ENCODE measurements around the gene NLE1.
"Not testable (repeated sequence)": the region's sequence is repeated elsewhere in the genome, so short reads cannot be mapped to it uniquely, and the experiment has no call there.

The NLE1 gene

GRCh38 chr17:35099908-35100307 lies 42.2 kb downstream of the NLE1 start:
- CTCF ChIA-PET, result interaction anchor here (1.3 to 1.4 kb wide), 2 partner anchors 10 to 23 kb away, joined by 3 to 5 read pairs; no protein-coding TSS in a partner anchor
- H3K27me3 ChIP-seq (replicated peaks in 2 of 5; ENCODE audit: control insufficient read depth in 4 of 5, insufficient read depth in 5 of 5, low read length in 4 of 5), result no peaks in the 10 kb centered on the region
- no peaks in the 10 kb centered on the region for H3K4me1 ChIP-seq (ENCODE audit: control extremely low read depth in 1 of 4, control insufficient read depth in 4 of 4, insufficient read depth in 4 of 4, low read length in 3 of 4)
- no peak overlapping the region for H3K4me3 ChIP-seq (ENCODE audit: control insufficient read depth in 1 of 7, extremely low read depth in 1 of 7, insufficient read depth in 4 of 7, low read depth in 2 of 7, low read length in 6 of 7)
- no peak overlapping the region for H3K27ac ChIP-seq (ENCODE audit: insufficient read depth in 1 of 2, low read depth in 1 of 2, low read length in 2 of 2, poor library complexity in 1 of 2, severe bottlenecking in 2 of 2)
- DNase-seq, result no peak
- peaks cover 3 to 55% (median 39%) of the 10 kb centered on the region in 4 experiments for H3K36me3 ChIP-seq (ENCODE audit: control insufficient read depth in 4 of 4, insufficient read depth in 4 of 4, low read length in 3 of 4)
- POLR2A ChIA-PET, result no interaction called here
- no peaks in the 10 kb centered on the region for H3K9me3 ChIP-seq (ENCODE audit: control extremely low read depth in 1 of 5, control insufficient read depth in 4 of 5, insufficient read depth in 2 of 5, low read depth in 1 of 5, low read length in 4 of 5)
- WGBS (ENCODE audit: insufficient coverage), result 97% methylated on average over 3 of the region's 3 CpGs

DNA sequence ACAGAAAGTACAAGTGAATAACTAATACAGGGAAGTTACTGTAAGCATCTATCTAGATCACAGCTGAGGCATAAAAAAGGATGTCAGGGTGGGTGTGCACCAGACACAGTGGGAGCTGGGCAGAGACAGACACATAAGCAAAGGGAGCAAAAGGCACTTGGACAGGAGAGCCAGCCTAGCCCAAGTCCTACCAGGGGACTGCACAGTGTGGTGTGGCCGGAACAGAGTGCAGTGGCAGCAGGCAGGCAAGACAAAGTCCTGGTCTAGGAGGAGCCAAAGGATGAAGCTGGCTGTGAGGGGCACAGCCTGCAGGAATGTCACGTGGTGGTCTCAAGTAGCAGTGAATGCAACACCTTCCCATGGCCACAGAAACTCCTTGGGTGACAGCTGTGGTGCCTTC lies 44.3 kb downstream of the NLE1 start:
- ChIA-PET POLR2A (no interaction called here), CTCF (interaction anchor here (0.6 to 1.2 kb wide), 4 partner anchors 8 to 101 kb away, joined by 3 read pairs; no protein-coding TSS in a partner anchor)
- 95% methylated on average over 2 of the region's 2 CpGs for WGBS (ENCODE audit: insufficient coverage)
- Histone ChIP-seq H3K27ac (ENCODE audit: insufficient read depth in 1 of 2, low read depth in 1 of 2, low read length in 2 of 2, poor library complexity in 1 of 2, severe bottlenecking in 2 of 2) (no peak overlapping the region), H3K9me3 (ENCODE audit: control extremely low read depth in 1 of 5, control insufficient read depth in 4 of 5, insufficient read depth in 2 of 5, low read depth in 1 of 5, low read length in 4 of 5) (no peaks in the 10 kb centered on the region), H3K4me1 (ENCODE audit: control extremely low read depth in 1 of 4, control insufficient read depth in 4 of 4, insufficient read depth in 4 of 4, low read length in 3 of 4) (no peaks in the 10 kb centered on the region), H3K27me3 (replicated peaks in 2 of 5; ENCODE audit: control insufficient read depth in 4 of 5, insufficient read depth in 5 of 5, low read length in 4 of 5) (no peaks in the 10 kb centered on the region), H3K4me3 (ENCODE audit: control insufficient read depth in 1 of 7, extremely low read depth in 1 of 7, insufficient read depth in 4 of 7, low read depth in 2 of 7, low read length in 6 of 7) (no peak overlapping the region), H3K36me3 (ENCODE audit: control insufficient read depth in 4 of 4, insufficient read depth in 4 of 4, low read length in 3 of 4) (peaks cover 3 to 40% (median 30%) of the 10 kb centered on the region in 4 experiments)
- no peak for DNase-seq

- H3K27me3 ChIP-seq (replicated peaks in 2 of 5; ENCODE audit: control insufficient read depth in 4 of 5, insufficient read depth in 5 of 5, low read length in 4 of 5), result no peaks in the 10 kb centered on the region
Measured at GRCh38 chr17:35095741-35096140, 46.4 kb downstream of the NLE1 start.

DNA sequence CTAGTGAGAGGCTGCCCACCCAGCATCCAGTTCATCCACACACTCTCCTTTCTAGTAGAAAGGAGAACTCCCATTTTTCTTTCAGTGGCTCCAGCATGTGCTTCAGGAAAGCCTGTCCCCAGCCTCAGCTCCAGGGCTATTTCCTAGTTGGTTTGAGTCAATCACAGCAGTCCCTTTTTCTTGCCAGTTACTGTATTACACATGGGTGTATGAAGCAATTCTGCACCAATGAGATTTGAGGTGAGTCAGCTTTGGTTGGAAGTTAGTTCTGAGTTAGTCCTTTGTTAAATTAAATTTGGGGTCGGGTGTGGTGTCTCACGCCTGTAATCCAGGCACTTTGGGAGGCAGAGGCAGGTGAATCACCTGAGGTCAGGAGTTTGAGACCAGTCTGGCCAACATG lies 47.2 kb downstream of the NLE1 start:
- no peak overlapping the region for H3K4me3 ChIP-seq (ENCODE audit: control insufficient read depth in 1 of 7, extremely low read depth in 1 of 7, insufficient read depth in 4 of 7, low read depth in 2 of 7, low read length in 6 of 7)
- no peak for DNase-seq
- H3K4me1 ChIP-seq (ENCODE audit: control extremely low read depth in 1 of 4, control insufficient read depth in 4 of 4, insufficient read depth in 4 of 4, low read length in 3 of 4), result peaks cover 0 to 8% (median 8%) of the 10 kb centered on the region in 4 experiments
- H3K36me3 ChIP-seq (ENCODE audit: control insufficient read depth in 4 of 4, insufficient read depth in 4 of 4, low read length in 3 of 4), result peaks cover 3 to 21% (median 16%) of the 10 kb centered on the region in 4 experiments
- no peak overlapping the region for H3K27ac ChIP-seq (ENCODE audit: insufficient read depth in 1 of 2, low read depth in 1 of 2, low read length in 2 of 2, poor library complexity in 1 of 2, severe bottlenecking in 2 of 2)
- H3K9me3 ChIP-seq (ENCODE audit: control extremely low read depth in 1 of 5, control insufficient read depth in 4 of 5, insufficient read depth in 2 of 5, low read depth in 1 of 5, low read length in 4 of 5), result no peaks in the 10 kb centered on the region
- CTCF ChIA-PET, result interaction anchor here (1.2 to 2.7 kb wide), 4 partner anchors 10 to 98 kb away, joined by 3 to 11 read pairs (median 8); no protein-coding TSS in a partner anchor
- H3K27me3 ChIP-seq (replicated peaks in 2 of 5; ENCODE audit: control insufficient read depth in 4 of 5, insufficient read depth in 5 of 5, low read length in 4 of 5), result no peaks in the 10 kb centered on the region
- WGBS (ENCODE audit: insufficient coverage), result no CpG with 5 or more reads among the region's 2 CpGs
- POLR2A ChIA-PET, result no interaction called here

More at GRCh38 chr17:35095741-35096140, 46.4 kb downstream of the NLE1 start:
- no peak for DNase-seq
- no peak overlapping the region for H3K27ac ChIP-seq (ENCODE audit: insufficient read depth in 1 of 2, low read depth in 1 of 2, low read length in 2 of 2, poor library complexity in 1 of 2, severe bottlenecking in 2 of 2)
- H3K4me3 ChIP-seq (ENCODE audit: control insufficient read depth in 1 of 7, extremely low read depth in 1 of 7, insufficient read depth in 4 of 7, low read depth in 2 of 7, low read length in 6 of 7), result no peak overlapping the region
- POLR2A ChIA-PET, result no interaction called here
- peaks cover 3 to 29% (median 22%) of the 10 kb centered on the region in 4 experiments for H3K36me3 ChIP-seq (ENCODE audit: control insufficient read depth in 4 of 4, insufficient read depth in 4 of 4, low read length in 3 of 4)
- CTCF ChIA-PET, result interaction anchor here (1.2 to 2.7 kb wide), 5 partner anchors 10 to 99 kb away, joined by 3 to 11 read pairs (median 6); no protein-coding TSS in a partner anchor
- H3K4me1 ChIP-seq (ENCODE audit: control extremely low read depth in 1 of 4, control insufficient read depth in 4 of 4, insufficient read depth in 4 of 4, low read length in 3 of 4), result no peaks in the 10 kb centered on the region
- 100% methylated on average over 1 of the region's 1 CpG for WGBS (ENCODE audit: insufficient coverage)
- no peaks in the 10 kb centered on the region for H3K9me3 ChIP-seq (ENCODE audit: control extremely low read depth in 1 of 5, control insufficient read depth in 4 of 5, insufficient read depth in 2 of 5, low read depth in 1 of 5, low read length in 4 of 5)

- H3K27ac ChIP-seq (ENCODE audit: insufficient read depth in 1 of 2, low read depth in 1 of 2, low read length in 2 of 2, poor library complexity in 1 of 2, severe bottlenecking in 2 of 2); H3K9me3 ChIP-seq (ENCODE audit: control extremely low read depth in 1 of 5, control insufficient read depth in 4 of 5, insufficient read depth in 2 of 5, low read depth in 1 of 5, low read length in 4 of 5); DNase-seq; H3K36me3 ChIP-seq (ENCODE audit: control insufficient read depth in 4 of 4, insufficient read depth in 4 of 4, low read length in 3 of 4); H3K27me3 ChIP-seq (replicated peaks in 2 of 5; ENCODE audit: control insufficient read depth in 4 of 5, insufficient read depth in 5 of 5, low read length in 4 of 5); H3K4me3 ChIP-seq (ENCODE audit: control insufficient read depth in 1 of 7, extremely low read depth in 1 of 7, insufficient read depth in 4 of 7, low read depth in 2 of 7, low read length in 6 of 7); POLR2A ChIA-PET: not testable (repeated sequence)
- CTCF ChIA-PET, result interaction anchor here (1.2 to 2.6 kb wide), 8 partner anchors 11 to 92 kb away, joined by 3 to 31 read pairs (median 6); partner anchors contain the start of gene RAD51D
- H3K4me1 ChIP-seq (ENCODE audit: control extremely low read depth in 1 of 4, control insufficient read depth in 4 of 4, insufficient read depth in 4 of 4, low read length in 3 of 4), result peaks cover 12 to 35% (median 27%) of the 10 kb centered on the region in 4 experiments
- 96% methylated on average over 6 of the region's 11 CpGs for WGBS (ENCODE audit: insufficient coverage)
Measured at GRCh38 chr17:35090707-35091106, 51.4 kb downstream of the NLE1 start.

- no peaks in the 10 kb centered on the region for H3K27me3 ChIP-seq (replicated peaks in 2 of 5; ENCODE audit: control insufficient read depth in 4 of 5, insufficient read depth in 5 of 5, low read length in 4 of 5)
- peak overlapping the region; percentile 13 to 83 (median 67) for H3K4me3 ChIP-seq (ENCODE audit: control insufficient read depth in 1 of 7, extremely low read depth in 1 of 7, insufficient read depth in 4 of 7, low read depth in 2 of 7, low read length in 6 of 7)
- peaks cover 0 to 3% (median 1%) of the 10 kb centered on the region in 4 experiments for H3K36me3 ChIP-seq (ENCODE audit: control insufficient read depth in 4 of 4, insufficient read depth in 4 of 4, low read length in 3 of 4)
- DNase-seq, result peak; percentile 80 to 90 (median 88)
- no peaks in the 10 kb centered on the region for H3K9me3 ChIP-seq (ENCODE audit: control extremely low read depth in 1 of 5, control insufficient read depth in 4 of 5, insufficient read depth in 2 of 5, low read depth in 1 of 5, low read length in 4 of 5)
- ChIA-PET CTCF (interaction anchor here (0.7 to 2.6 kb wide), 28 partner anchors 8 to 99 kb away, joined by 3 to 31 read pairs (median 4); partner anchors contain the start of genes RAD51D and RFFL), POLR2A (interaction anchor here (0.7 to 1.2 kb wide), 4 partner anchors 26 to 91 kb away, joined by 3 to 6 read pairs (median 3); partner anchors contain the start of gene RFFL)
- peaks cover 12 to 35% (median 27%) of the 10 kb centered on the region in 4 experiments for H3K4me1 ChIP-seq (ENCODE audit: control extremely low read depth in 1 of 4, control insufficient read depth in 4 of 4, insufficient read depth in 4 of 4, low read length in 3 of 4)
- H3K27ac ChIP-seq (ENCODE audit: insufficient read depth in 1 of 2, low read depth in 1 of 2, low read length in 2 of 2, poor library complexity in 1 of 2, severe bottlenecking in 2 of 2), result peak overlapping the region; percentile 72 to 81
- WGBS (ENCODE audit: insufficient coverage), result 0% methylated on average over 15 of the region's 22 CpGs
Measured at GRCh38 chr17:35089586-35090296, 52.4 kb downstream of the NLE1 start.
